Stimulated activated effector memory CD8-positive, alpha-beta T cell treated with anti-CD3 and anti-CD28 coated beads, Interleukin-12 subunit alpha, Interleukin-12 subunit beta, amount 100 ng/mL, for 72 hours (primary cell): ENCODE measurements around the gene PRIMPOL.
A peak's percentile ranks its signal among the peaks of the same experiment; 100 is the strongest.
"Not testable (repeated sequence)": the region's sequence is repeated elsewhere in the genome, so short reads cannot be mapped to it uniquely, and the experiment has no call there.

Experiments
- ATAC-seq: fragments of 150-1000 bp; cut with Tn5 transposase; 2 replicates; pipeline ENCODE4 v1.10.0; 2021
- DNase-seq, 2 donors: peaks; one replicate each; pipeline ENCODE4 v3.0.0; 2021 to 2022; ENCODE audit warnings: low spot score in 2 of 2
- H3K27ac Mint-ChIP-seq: one replicate; pipeline ENCODE4 v1.8.0; 2022; ENCODE audit warnings: mild to moderate bottlenecking, mixed read lengths
- H3K36me3 Mint-ChIP-seq: one replicate; pipeline ENCODE4 v1.8.0; 2022; ENCODE audit warnings: mild to moderate bottlenecking, mixed read lengths
- H3K4me1 Mint-ChIP-seq: one replicate; pipeline ENCODE4 v1.8.0; 2022; ENCODE audit warnings: mixed read lengths
- H3K4me3 Mint-ChIP-seq: one replicate; pipeline ENCODE4 v1.8.0; 2022; ENCODE audit warnings: mild to moderate bottlenecking, mixed read lengths
- H3K9me3 Mint-ChIP-seq: one replicate; pipeline ENCODE4 v1.8.0; 2022; ENCODE audit warnings: mixed read lengths

The PRIMPOL gene

DNA sequence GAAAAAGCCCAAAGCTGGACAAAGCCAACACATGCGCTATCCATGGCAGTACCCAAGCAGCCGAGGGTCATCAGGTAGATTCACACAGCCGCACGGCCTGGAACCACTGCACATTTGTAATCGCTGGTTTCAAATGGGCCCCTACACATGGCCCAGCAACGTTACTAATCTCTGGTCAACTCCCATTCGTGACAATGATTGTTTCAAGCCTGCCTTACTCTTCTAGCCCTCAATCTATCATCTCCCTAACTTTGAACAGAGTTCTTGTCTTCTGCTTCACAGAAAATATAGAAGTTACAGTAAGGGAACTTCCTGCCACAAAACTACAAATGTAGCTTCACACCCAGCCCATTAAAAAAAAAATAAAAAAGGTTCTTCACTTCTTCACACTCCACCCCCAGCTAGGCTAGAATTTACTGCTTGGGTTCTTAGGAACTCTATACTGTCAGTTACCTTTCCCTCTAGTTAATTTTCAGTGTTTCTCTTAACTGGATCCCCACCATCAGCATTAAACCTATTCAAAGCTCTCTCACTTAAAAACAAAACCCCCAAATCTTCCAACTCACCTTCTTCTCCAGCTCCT, 24.5 kb upstream of the PRIMPOL start:
- DNase-seq = no peak
- Mint-ChIP-seq H3K27ac (peak overlapping the region; percentile 65), H3K4me3 (peak overlapping the region; percentile 15), H3K4me1 (peaks cover 28% of the 10 kb centered on the region), H3K9me3 (no peaks in the 10 kb centered on the region), H3K36me3 (peaks cover 62% of the 10 kb centered on the region)
- ATAC-seq = peak; percentile 63

DNA sequence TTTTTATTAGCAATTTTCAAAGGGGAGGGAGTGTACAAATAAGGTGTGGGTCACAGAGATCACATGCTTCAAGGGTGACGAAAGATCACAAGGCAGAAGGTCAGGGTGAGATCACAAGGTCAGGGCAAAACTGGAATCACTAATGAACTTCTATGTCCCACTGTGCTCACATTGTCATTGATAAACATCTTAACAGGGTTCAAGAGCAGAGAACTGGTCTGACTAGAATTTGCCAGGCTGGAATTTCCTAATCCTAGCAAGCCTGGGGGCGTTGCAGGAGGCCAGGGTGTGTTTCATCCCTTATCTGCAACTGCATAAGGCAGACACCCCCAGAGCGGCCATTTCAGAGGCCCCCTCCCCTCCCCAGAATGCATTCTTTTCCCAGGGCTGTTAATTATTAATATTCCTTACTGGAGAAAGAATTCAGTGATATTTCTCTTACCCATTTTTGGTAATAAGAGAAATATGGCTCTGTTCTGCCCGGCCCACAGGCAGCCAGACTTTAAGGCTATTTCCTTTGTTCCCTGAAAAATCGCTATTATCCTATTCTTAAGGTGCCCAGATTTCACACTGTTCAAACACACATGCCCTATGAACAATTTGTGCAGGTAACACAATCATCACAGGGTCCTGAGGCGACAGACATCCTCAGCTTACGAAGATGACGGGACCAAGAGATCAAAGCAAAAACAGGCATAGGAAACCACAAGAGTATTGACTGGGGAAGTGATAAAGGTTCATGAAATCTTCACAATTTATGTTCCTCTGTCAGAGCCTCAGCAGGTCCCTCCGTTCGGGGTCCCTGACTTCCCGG, 23.5 kb upstream of the PRIMPOL start:
- peaks cover 71% of the 10 kb centered on the region for H3K36me3 Mint-ChIP-seq
- peak overlapping the region; percentile 15 for H3K4me3 Mint-ChIP-seq
- H3K27ac Mint-ChIP-seq = peak overlapping the region; percentile 65
- not testable (repeated sequence) for DNase-seq, H3K9me3 Mint-ChIP-seq, ATAC-seq
- peaks cover 28% of the 10 kb centered on the region for H3K4me1 Mint-ChIP-seq

DNA sequence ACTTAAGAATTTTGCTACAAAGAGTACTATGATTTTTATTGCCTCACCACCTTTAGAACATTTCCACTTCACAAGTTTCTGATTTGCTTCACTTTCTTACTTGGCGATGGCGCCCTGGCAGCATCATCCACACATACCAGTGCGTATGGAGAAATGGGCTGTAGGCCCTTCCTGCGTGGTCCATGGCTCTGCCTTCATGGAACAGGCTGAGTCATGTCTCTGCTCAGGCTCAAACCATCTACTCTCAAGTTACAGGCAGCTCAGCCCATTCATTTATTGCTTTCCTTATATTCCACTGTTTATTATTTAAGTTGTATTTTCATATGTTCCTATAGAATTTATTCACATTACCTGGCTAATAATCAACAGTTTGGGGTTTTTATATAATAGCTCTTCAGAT, 21.4 kb upstream of the PRIMPOL start:
- Mint-ChIP-seq H3K4me3 (no peak overlapping the region), H3K9me3 (no peaks in the 10 kb centered on the region), H3K4me1 (peaks cover 28% of the 10 kb centered on the region), H3K36me3 (peaks cover 91% of the 10 kb centered on the region), H3K27ac (peak overlapping the region; percentile 52)
- no peak for DNase-seq
- no peak for ATAC-seq

DNA sequence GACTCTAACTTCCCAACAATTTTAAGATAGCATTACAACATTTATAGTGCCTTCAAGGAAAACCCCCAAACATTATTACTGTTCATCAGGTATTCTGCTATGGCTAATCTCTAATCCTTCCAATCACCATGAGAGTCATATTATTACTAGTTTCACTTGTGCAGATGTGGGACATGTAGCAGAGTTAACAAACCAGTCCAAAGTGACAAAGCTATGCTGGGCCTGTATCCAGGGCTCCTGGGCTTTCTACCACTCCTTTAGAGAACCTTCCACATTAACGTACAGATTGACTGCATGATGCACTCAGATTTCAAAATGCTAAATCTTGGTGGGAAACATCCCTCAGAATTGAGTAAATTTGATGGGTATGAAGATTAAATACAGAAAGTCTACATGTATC, 16.7 kb upstream of the PRIMPOL start:
- peak; percentile 49 for ATAC-seq
- Mint-ChIP-seq H3K4me1 (peaks cover 20% of the 10 kb centered on the region), H3K9me3 (no peaks in the 10 kb centered on the region), H3K27ac (peak overlapping the region; percentile 0), H3K36me3 (peaks cover 100% of the 10 kb centered on the region), H3K4me3 (no peak overlapping the region)
- DNase-seq = no peak

DNA sequence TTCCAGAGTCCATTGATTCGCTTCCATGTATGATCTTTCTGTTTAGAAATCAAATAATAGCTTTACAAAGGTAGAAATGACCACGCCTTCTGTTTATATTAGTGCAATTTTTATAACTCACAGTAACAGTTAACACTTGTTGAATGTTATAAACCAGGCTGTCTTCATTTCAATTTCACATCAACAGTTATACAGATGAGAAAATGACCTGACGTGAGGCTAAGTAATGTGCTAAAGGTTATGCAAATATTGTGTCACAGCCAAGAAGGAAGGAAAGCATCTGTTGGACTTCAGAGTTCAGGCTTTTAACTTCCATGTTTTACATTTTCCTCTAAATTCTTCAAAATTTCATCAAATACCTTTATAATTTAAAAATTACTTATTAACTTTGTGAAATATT, 14.2 kb upstream of the PRIMPOL start:
- Mint-ChIP-seq H3K36me3 (peaks cover 100% of the 10 kb centered on the region), H3K4me1 (peaks cover 37% of the 10 kb centered on the region), H3K9me3 (no peaks in the 10 kb centered on the region), H3K4me3 (no peak overlapping the region), H3K27ac (no peak overlapping the region)
- DNase-seq = no peak
- ATAC-seq = no peak

DNA sequence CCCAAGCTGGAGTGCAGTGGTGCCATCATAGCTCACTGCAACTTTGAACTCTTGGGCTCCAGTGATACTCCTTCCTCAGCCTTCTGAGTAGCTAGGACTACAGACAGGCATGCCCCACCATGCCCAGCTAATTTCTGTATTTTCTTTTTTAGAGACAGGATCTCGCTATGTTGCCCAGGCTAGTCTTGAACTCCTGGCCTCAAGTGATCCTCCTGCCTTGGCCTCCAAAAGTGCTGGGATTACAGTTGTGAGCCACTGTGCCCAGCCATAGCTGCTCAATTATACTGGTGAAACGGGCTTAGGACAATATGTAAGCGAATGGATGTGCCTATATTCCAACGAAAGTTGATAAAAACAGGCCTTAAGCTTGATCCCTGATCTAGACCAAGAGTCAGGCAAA, 13.4 kb upstream of the PRIMPOL start:
- peaks cover 100% of the 10 kb centered on the region for H3K36me3 Mint-ChIP-seq
- DNase-seq = no peak
- no peak overlapping the region for H3K4me3 Mint-ChIP-seq
- ATAC-seq = no peak
- H3K4me1 Mint-ChIP-seq = peaks cover 43% of the 10 kb centered on the region
- no peak overlapping the region for H3K27ac Mint-ChIP-seq
- no peaks in the 10 kb centered on the region for H3K9me3 Mint-ChIP-seq

DNA sequence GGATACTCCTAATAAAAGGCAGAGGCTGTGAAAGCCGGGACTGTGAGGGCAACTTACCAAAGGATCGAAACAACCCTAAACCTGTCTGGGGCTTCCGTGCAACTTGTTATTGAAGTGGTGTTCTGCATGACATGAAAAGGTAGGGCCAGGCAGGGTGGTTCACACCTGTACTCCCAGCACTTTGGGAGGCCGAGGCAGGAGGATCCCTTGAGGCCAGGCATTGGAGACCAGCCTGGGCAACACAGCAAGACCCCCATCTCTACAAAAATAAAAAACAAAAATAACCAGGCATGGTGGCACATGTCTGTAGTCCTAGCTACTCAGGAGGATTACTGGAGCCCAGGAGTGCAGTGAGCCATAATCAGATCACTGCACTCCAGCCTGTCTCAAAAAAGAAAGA, 12.6 kb upstream of the PRIMPOL start:
- no peak overlapping the region for H3K27ac Mint-ChIP-seq
- no peak overlapping the region for H3K4me3 Mint-ChIP-seq
- ATAC-seq (no peak), DNase-seq (no peak)
- H3K36me3 Mint-ChIP-seq = peaks cover 100% of the 10 kb centered on the region
- no peaks in the 10 kb centered on the region for H3K9me3 Mint-ChIP-seq
- H3K4me1 Mint-ChIP-seq = peaks cover 51% of the 10 kb centered on the region

DNA sequence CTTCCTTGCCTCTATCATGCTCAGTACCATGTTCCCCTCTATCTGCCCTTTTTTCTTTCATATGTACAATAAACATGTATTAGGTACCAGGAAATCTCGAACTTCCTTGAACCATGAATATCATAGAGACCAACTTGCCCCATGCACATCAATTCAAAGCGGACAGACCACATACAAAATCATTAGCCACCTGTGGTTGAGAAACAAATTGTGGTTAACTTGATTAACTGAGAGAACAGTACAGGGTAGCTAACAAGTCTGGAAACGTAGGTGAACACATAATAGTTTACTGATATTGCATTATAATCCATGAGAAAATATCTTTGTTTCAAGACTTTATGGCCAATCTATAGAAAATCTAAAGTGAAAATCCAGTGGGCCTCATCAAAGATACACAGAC, 8.5 kb upstream of the PRIMPOL start:
- Mint-ChIP-seq H3K36me3 (peaks cover 100% of the 10 kb centered on the region), H3K4me1 (peaks cover 65% of the 10 kb centered on the region), H3K27ac (no peak overlapping the region), H3K9me3 (no peaks in the 10 kb centered on the region), H3K4me3 (peak overlapping the region; percentile 6)
- DNase-seq (no peak), ATAC-seq (no peak)

DNA sequence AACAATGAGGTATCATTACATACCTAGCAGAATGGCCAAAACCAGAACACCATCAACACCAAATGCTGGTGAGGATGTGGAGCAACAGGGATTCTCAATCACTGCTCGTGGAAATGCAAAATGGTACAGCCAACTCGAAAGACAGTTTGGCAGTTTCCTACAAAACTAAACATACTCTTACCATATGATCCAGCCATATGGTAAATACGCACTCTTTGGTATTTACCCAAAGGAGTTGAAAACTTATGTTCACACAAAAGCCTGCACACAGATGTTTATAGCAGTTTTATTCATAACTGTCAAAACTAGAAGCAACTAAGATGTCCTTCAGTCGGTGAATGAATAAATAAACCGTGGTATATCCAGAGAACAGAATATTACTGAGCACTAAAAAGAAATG, 8.1 kb upstream of the PRIMPOL start:
- no peak for DNase-seq
- Mint-ChIP-seq H3K4me1 (peaks cover 69% of the 10 kb centered on the region), H3K27ac (peak overlapping the region; percentile 29), H3K9me3 (no peaks in the 10 kb centered on the region), H3K36me3 (peaks cover 100% of the 10 kb centered on the region), H3K4me3 (peak overlapping the region; percentile 6)
- no peak for ATAC-seq

DNA sequence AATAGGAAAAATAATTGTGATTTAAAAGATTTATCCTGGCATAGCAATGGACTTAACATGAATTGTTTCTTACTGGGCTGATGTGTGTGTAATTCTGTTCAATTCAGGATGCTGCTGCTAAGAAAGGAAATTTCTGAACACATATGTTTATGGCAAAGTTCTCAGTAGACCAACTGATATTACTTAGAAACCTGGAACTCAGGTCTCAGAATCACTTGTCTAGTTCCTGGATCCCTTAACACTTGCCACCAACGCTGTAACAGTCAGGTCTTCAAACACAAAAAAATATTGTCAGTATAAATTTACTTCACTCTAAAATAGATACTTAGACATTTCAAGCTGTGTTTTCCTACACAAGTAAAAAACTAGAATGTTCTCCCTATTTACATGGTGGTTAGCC, 5.8 kb upstream of the PRIMPOL start:
- H3K36me3 Mint-ChIP-seq = peaks cover 99% of the 10 kb centered on the region
- H3K9me3 Mint-ChIP-seq = no peaks in the 10 kb centered on the region
- peak; percentile 43 for ATAC-seq
- H3K4me1 Mint-ChIP-seq = peaks cover 77% of the 10 kb centered on the region
- peak overlapping the region; percentile 87 for H3K27ac Mint-ChIP-seq
- H3K4me3 Mint-ChIP-seq = peak overlapping the region; percentile 98
- no peak for DNase-seq

DNA sequence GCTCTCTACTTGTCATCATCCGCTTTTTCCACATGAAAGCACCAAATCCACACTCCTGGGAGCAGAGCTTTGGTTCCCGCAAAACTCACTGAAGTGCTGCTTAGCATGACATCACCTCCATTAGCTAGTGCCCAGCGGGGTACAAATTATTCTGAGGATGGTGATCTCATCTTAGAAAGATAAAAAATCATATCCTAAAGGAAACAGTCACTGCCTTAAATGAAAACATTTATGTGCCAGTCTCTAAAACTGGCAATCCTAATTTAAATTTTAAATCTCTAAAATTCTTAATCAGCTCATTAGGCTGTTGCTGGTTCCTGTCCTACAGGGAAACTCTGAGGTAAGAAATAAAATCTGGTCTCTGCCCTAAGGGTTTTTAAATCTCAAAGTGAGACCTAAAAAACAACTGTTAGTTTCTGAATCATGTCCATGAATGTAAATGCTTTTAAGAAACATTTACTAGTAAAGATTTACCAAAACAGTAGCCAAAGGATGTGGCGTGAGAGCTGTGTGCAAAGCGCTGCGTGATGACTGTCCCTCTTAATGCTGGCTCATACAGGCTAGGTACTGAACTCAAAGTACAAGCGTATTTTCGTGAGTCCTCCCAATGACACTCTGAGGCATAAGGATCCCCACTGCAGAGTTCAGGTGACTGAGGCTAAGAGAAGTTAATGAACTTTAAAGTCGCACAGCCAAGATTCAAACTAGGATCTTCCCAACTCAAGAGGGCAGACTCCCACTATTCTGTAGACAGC, 4.8 kb upstream of the PRIMPOL start:
- peak overlapping the region; percentile 98 for H3K4me3 Mint-ChIP-seq
- peak overlapping the region; percentile 65 for H3K27ac Mint-ChIP-seq
- peaks cover 97% of the 10 kb centered on the region for H3K36me3 Mint-ChIP-seq
- H3K4me1 Mint-ChIP-seq = peaks cover 67% of the 10 kb centered on the region
- DNase-seq = no peak
- H3K9me3 Mint-ChIP-seq = no peaks in the 10 kb centered on the region
- ATAC-seq = peak; percentile 33

DNA sequence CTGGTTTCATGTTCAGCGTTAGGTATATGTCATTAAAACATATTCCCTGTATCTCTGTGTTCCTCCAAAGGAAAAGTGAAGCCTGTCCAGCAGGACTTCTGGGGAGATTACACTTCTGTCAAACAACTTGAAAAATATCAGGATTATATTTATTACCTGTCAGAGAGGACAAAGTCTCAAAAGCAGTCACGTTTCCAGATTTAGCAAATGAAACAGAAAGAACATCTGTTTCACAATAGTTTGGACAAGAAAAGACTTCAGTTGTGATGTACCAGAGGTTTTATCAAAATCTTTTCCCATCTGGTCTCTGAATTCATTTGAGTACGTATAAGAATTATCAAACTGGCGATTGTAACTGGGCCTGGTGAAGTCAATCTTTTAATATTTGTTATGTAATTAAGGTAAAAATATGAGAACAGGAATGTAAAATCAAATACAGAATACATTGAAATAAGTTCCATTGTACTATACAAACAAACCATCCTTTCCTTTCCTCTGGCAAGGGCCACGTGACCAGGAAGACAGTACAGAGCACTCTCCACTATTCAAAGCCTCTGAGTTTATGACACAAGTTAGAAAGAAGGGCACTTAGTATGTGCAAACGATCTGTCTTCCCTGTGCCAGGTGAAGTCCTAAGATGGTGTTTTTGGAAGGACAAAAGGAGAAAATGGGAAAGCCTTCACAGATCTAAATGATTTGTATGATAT, 3.5 kb upstream of the PRIMPOL start:
- Mint-ChIP-seq H3K9me3 (no peaks in the 10 kb centered on the region), H3K36me3 (peaks cover 89% of the 10 kb centered on the region), H3K4me3 (peak overlapping the region; percentile 98), H3K27ac (peak overlapping the region; percentile 98), H3K4me1 (peaks cover 66% of the 10 kb centered on the region)
- ATAC-seq (no peak), DNase-seq (no peak)

DNA sequence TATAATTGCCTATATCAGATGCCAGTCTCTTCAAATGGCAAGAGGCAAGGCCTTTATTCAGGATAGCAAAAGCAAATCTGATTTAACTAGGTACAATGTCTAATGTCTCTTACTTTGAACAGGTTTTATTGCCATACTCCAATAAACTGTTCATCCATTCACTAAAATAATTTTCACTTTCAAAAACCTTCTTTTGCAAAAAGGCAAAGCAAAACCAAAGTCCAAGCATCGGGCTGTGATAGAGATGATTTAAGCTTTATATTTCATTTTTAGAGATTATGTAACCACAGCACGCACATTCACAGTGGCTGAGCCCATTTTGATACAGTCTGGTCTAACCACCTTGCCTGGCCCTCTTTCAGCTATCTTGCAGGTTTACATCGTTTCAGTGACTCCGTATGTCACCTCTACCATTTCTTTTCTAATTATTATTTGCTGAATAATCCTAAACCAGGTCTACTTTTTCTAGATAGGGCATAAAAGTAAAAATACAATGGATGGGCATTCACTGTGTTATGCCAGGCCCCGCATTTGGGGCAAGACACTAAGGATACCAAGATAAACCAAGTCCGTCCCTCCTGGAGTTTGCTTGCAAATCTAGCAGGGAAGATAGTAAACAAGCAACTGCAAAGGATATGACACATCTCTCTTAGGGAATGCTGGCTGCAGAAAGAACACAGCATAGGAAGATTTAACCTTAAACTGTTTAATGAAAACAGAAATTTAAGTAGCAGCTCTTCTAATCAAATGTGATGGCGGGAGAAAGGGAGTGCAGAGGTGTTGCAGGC, 2.1 kb upstream of the PRIMPOL start:
- peak overlapping the region; percentile 98 for H3K4me3 Mint-ChIP-seq
- peaks cover 60% of the 10 kb centered on the region for H3K4me1 Mint-ChIP-seq
- no peak for ATAC-seq
- no peaks in the 10 kb centered on the region for H3K9me3 Mint-ChIP-seq
- H3K27ac Mint-ChIP-seq = peak overlapping the region; percentile 98
- peaks cover 75% of the 10 kb centered on the region for H3K36me3 Mint-ChIP-seq
- no peak for DNase-seq

DNA sequence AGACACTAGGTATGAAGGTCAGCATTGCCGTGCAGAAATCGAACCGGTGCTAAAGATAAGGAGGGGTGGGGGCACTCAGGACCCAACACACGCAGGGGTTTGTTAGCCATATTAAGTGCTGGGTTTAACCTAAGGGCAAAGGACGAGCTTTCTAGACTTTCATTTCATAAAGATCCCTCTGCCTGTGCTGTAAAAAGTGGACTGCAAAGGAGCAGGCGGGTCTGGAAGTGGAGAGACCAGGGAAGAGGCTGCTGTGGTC, 1.6 kb upstream of the PRIMPOL start:
- Mint-ChIP-seq H3K27ac (peak overlapping the region; percentile 98), H3K36me3 (peaks cover 70% of the 10 kb centered on the region), H3K9me3 (no peaks in the 10 kb centered on the region), H3K4me3 (peak overlapping the region; percentile 98), H3K4me1 (peaks cover 64% of the 10 kb centered on the region)
- DNase-seq (no peak), ATAC-seq (no peak)
